ENCODE data around the gene PRX. TPM values are rescaled to one million over a fixed set of nuclear protein-coding genes. Genes with fewer than 3 reads are reported as not detected.

The PRX gene
- total and polyA plus RNA-seq, 9 of the 15 experiments (the other 6 are each of a cell fraction or from before 2014, with no cell fraction given), result 0.65 to 3.5 (median 1.7) TPM; not detected in 2

- TF ChIP-seq, protein P1, sequence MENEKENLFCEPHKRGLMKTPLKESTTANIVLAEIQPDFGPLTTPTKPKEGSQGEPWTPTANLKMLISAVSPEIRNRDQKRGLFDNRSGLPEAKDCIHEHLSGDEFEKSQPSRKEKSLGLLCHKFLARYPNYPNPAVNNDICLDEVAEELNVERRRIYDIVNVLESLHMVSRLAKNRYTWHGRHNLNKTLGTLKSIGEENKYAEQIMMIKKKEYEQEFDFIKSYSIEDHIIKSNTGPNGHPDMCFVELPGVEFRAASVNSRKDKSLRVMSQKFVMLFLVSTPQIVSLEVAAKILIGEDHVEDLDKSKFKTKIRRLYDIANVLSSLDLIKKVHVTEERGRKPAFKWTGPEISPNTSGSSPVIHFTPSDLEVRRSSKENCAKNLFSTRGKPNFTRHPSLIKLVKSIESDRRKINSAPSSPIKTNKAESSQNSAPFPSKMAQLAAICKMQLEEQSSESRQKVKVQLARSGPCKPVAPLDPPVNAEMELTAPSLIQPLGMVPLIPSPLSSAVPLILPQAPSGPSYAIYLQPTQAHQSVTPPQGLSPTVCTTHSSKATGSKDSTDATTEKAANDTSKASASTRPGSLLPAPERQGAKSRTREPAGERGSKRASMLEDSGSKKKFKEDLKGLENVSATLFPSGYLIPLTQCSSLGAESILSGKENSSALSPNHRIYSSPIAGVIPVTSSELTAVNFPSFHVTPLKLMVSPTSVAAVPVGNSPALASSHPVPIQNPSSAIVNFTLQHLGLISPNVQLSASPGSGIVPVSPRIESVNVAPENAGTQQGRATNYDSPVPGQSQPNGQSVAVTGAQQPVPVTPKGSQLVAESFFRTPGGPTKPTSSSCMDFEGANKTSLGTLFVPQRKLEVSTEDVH (IDR thresholded peaks at IDR 0.05; ENCODE audit: low read depth, partially characterized antibody), result no peak
- TF ChIP-seq KHSRP (IDR thresholded peaks at IDR 0.05), result no peak
- TF ChIP-seq SRSF9 (IDR thresholded peaks at IDR 0.05; ENCODE audit: borderline replicate concordance, low read depth, low read length), result no peak
- no peak for TF ChIP-seq ZNF436 (CRISPR knock-in tag; IDR thresholded peaks at IDR 0.05)
- peak; percentile 77 for TF ChIP-seq GABPB1 (CRISPR knock-in tag; IDR thresholded peaks at IDR 0.05)
- TF ChIP-seq KAT8 (IDR thresholded peaks at IDR 0.05; ENCODE audit: low read depth), result no peak
- no peak; a peak in 1 of 4 replicates for TF ChIP-seq TRIM24 (IDR thresholded peaks at IDR 0.05)
- peak; percentile 73 for TF ChIP-seq L3MBTL2 (IDR thresholded peaks at IDR 0.05)
- TF ChIP-seq SAP30 (IDR thresholded peaks at IDR 0.05; ENCODE audit: borderline replicate concordance, insufficient read depth, low read depth, low read length, poor library complexity, severe bottlenecking), result peak; percentile 61
- TF ChIP-seq ERF (CRISPR knock-in tag; IDR thresholded peaks at IDR 0.05), result no peak
- TF ChIP-seq ARID1B (IDR thresholded peaks at IDR 0.05), result peak; percentile 46; the same call in 1 of the 2 replicates
- no peak for TF ChIP-seq ZNF445 (CRISPR knock-in tag; IDR thresholded peaks at IDR 0.05; ENCODE audit: low read depth)
- peak; percentile 88 for TF ChIP-seq PHF8 (IDR thresholded peaks at IDR 0.05; ENCODE audit: borderline replicate concordance, low read length)
- TF ChIP-seq BRF2 (IDR thresholded peaks at IDR 0.05; ENCODE audit: borderline replicate concordance, insufficient read depth, insufficient read length), result no peak
- TF ChIP-seq CBX1 (IDR thresholded peaks at IDR 0.05; ENCODE audit: low read depth), result peak; percentile 74; the same call in 1 of the 2 replicates
- peak in 1 of 2 experiments; percentile 85; a peak in 3 of 4 replicates for TF ChIP-seq UBTF (IDR thresholded peaks at IDR 0.05; ENCODE audit: borderline replicate concordance in 1 of 2, low read depth in 2 of 2, low read length in 2 of 2)
- TF ChIP-seq, protein P2, sequence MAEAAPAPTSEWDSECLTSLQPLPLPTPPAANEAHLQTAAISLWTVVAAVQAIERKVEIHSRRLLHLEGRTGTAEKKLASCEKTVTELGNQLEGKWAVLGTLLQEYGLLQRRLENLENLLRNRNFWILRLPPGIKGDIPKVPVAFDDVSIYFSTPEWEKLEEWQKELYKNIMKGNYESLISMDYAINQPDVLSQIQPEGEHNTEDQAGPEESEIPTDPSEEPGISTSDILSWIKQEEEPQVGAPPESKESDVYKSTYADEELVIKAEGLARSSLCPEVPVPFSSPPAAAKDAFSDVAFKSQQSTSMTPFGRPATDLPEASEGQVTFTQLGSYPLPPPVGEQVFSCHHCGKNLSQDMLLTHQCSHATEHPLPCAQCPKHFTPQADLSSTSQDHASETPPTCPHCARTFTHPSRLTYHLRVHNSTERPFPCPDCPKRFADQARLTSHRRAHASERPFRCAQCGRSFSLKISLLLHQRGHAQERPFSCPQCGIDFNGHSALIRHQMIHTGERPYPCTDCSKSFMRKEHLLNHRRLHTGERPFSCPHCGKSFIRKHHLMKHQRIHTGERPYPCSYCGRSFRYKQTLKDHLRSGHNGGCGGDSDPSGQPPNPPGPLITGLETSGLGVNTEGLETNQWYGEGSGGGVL (CRISPR knock-in tag; IDR thresholded peaks at IDR 0.05), result no peak
- TF ChIP-seq ZNF717 (CRISPR knock-in tag; IDR thresholded peaks at IDR 0.05), result no peak
- no peak for TF ChIP-seq ADNP (tag; IDR thresholded peaks at IDR 0.05)
Observed at GRCh38 chr19:40420766-40421765, 7.9 kb upstream of the PRX start (continued).
